IMR-90 (cell line): ENCODE results near the gene RPTOR. TPM values are rescaled to one million over a fixed set of nuclear protein-coding genes. Genes with fewer than 3 reads are reported as not detected.

ENCODE experiments used
- ATAC-seq: fragments of 200-7000 bp; cut with Tn5 transposase; 2 replicates; pipeline ENCODE4 v1.9.1; 2020; ENCODE audit warnings: low read depth, mild to moderate bottlenecking, moderate library complexity
- BruUV-seq: library from RNA; stranded (reverse); fragments of 400-500 nt; replicated peaks from 2 replicates; lab custom pipeline; 2021; lab: Mats Ljungman, UMichigan
- CTCF ChIA-PET: fragments of 300-600 bp; formaldehyde crosslinking; extraction: SDS; loops from one replicate; lab custom pipeline; 2021; ENCODE audit warnings: antibody characterized with exemption; lab: Yijun Ruan, JAX
- POLR2A ChIA-PET: fragments of 300-600 bp; sonication (Branson Sonifier 250); formaldehyde crosslinking; loops from one replicate; lab custom pipeline; 2022; ENCODE audit warnings: antibody characterized with exemption; ENCODE audit not compliant: unreplicated experiment; lab: Charles Lee
- DNase-seq: peaks from one replicate; pipeline ENCODE4 v3.0.0; 2013
- H2AFZ ChIP-seq: replicated peaks from 2 replicates; pipeline ENCODE3; 2013; ENCODE audit warnings: low read length, mild to moderate bottlenecking; ENCODE audit not compliant: poor library complexity
- H2AK5ac ChIP-seq: 2 replicates; pipeline ENCODE4 v1.6.1; 2013; ENCODE audit warnings: low read depth, low read length, inconsistent platforms
- H2AK9ac ChIP-seq: replicated peaks from 2 replicates; pipeline ENCODE3; 2013; ENCODE audit warnings: mild to moderate bottlenecking, low read depth, low read length, moderate library complexity; ENCODE audit not compliant: poor library complexity
- H2BK120ac ChIP-seq: 2 replicates; pipeline ENCODE4 v1.6.1; 2013; ENCODE audit warnings: low read depth, low read length, inconsistent platforms
- H2BK15ac ChIP-seq: 3 replicates; pipeline ENCODE4 v1.6.1; 2013; ENCODE audit warnings: low read depth, low read length, inconsistent platforms
- H2BK20ac ChIP-seq: 2 replicates; pipeline ENCODE4 v1.6.1; 2013; ENCODE audit warnings: low read depth, mild to moderate bottlenecking, inconsistent platforms, low read length, moderate library complexity
- H2BK5ac ChIP-seq: 2 replicates; pipeline ENCODE4 v1.6.1; 2013; ENCODE audit warnings: mild to moderate bottlenecking, low read depth, low read length, inconsistent platforms; ENCODE audit not compliant: poor library complexity, severe bottlenecking
- H3K14ac ChIP-seq: replicated peaks from 2 replicates; pipeline ENCODE4 v1.6.1; 2013; ENCODE audit warnings: low read depth, low read length, inconsistent platforms
- H3K18ac ChIP-seq: 2 replicates; pipeline ENCODE4 v1.6.1; 2013; ENCODE audit warnings: low read depth, low read length, control low read depth
- H3K23ac ChIP-seq: 2 replicates; pipeline ENCODE4 v1.6.1; 2013; ENCODE audit warnings: low read depth, low read length, inconsistent platforms
- H3K27ac ChIP-seq: 2 replicates; pipeline ENCODE4 v1.5.1; 2013; ENCODE audit warnings: mild to moderate bottlenecking, control low read depth, low read length; ENCODE audit not compliant: insufficient read depth
- H3K27me3 ChIP-seq: 2 replicates; pipeline ENCODE4 v1.6.1; 2013; ENCODE audit warnings: low read length; ENCODE audit not compliant: control insufficient read depth, insufficient read depth
- H3K36me3 ChIP-seq: 2 replicates; pipeline ENCODE4 v1.6.1; 2013; ENCODE audit warnings: low read length, mixed read lengths; ENCODE audit not compliant: control insufficient read depth, insufficient read depth
- H3K4ac ChIP-seq: 2 replicates; pipeline ENCODE4 v1.6.1; 2013; ENCODE audit warnings: low read depth, low read length, inconsistent platforms
- H3K4me1 ChIP-seq: 2 replicates; pipeline ENCODE4 v1.6.1; 2013; ENCODE audit warnings: low read length, mixed read lengths; ENCODE audit not compliant: control insufficient read depth, insufficient read depth
- H3K4me2 ChIP-seq: 2 replicates; pipeline ENCODE4 v1.6.1; 2013; ENCODE audit warnings: low read depth, mild to moderate bottlenecking, control low read depth, low read length, moderate library complexity
- H3K4me3 ChIP-seq: 2 replicates; pipeline ENCODE4 v1.5.1; 2013; ENCODE audit warnings: low read depth, mild to moderate bottlenecking, control low read depth, low read length, moderate library complexity; ENCODE audit not compliant: insufficient read depth
- H3K56ac ChIP-seq: 2 replicates; pipeline ENCODE4 v1.6.1; 2013; ENCODE audit warnings: low read length, inconsistent platforms; ENCODE audit not compliant: insufficient read depth; ENCODE audit errors: extremely low read depth
- H3K79me1 ChIP-seq, 2 experiments: 2 replicates each; pipeline ENCODE4 v1.6.1; 2013; ENCODE audit warnings: low read length in 2 of 2, inconsistent platforms in 1 of 2, low read depth in 1 of 2
- H3K9ac ChIP-seq: 2 replicates; pipeline ENCODE4 v1.6.1; 2013; ENCODE audit warnings: low read depth, low read length, control low read depth
- H3K9me1 ChIP-seq: 2 replicates; pipeline ENCODE4 v1.6.1; 2013; ENCODE audit warnings: low read length, inconsistent platforms; ENCODE audit not compliant: insufficient read depth
- H3K9me3 ChIP-seq: 2 replicates; pipeline ENCODE4 v1.6.1; 2013; ENCODE audit warnings: low read length; ENCODE audit not compliant: control insufficient read depth, insufficient read depth
- H4K20me1 ChIP-seq: 2 replicates; pipeline ENCODE4 v1.6.1; 2013; ENCODE audit warnings: low read length, inconsistent platforms; ENCODE audit not compliant: insufficient read depth
- H4K5ac ChIP-seq: 2 replicates; pipeline ENCODE4 v1.6.1; 2013; ENCODE audit warnings: mild to moderate bottlenecking, low read depth, low read length, control low read depth
- H4K8ac ChIP-seq, 2 experiments: 2 replicates each; pipeline ENCODE4 v1.6.1; 2013; ENCODE audit warnings: low read depth in 2 of 2, low read length in 2 of 2, control low read depth in 1 of 2, inconsistent platforms in 1 of 2
- H4K91ac ChIP-seq: 2 replicates; pipeline ENCODE4 v1.6.1; 2013; ENCODE audit warnings: low read depth, low read length, inconsistent platforms; ENCODE audit not compliant: insufficient read depth
- BHLHE40 ChIP-seq: fragments of 150-350 bp; IDR thresholded peaks from 2 replicates; pipeline ENCODE4 v1.6.1; 2016; ENCODE audit warnings: mild to moderate bottlenecking, low read depth, low read length
- CEBPB ChIP-seq: IDR thresholded peaks from 2 replicates; pipeline ENCODE4 v1.6.1; 2012; ENCODE audit warnings: low read depth, low read length, improper control_type of control experiment
- CHD1 ChIP-seq: IDR thresholded peaks from 2 replicates; pipeline ENCODE4 v1.6.1; 2012; ENCODE audit warnings: low read depth, low read length, improper control_type of control experiment
- CTCF ChIP-seq: conservative IDR thresholded peaks from 2 replicates; pipeline ENCODE4 v1.5.1; 2012; ENCODE audit warnings: mild to moderate bottlenecking, low read depth, low read length, improper control_type of control experiment
- ELK1 ChIP-seq: fragments of 150-350 bp; IDR thresholded peaks from 2 replicates; pipeline ENCODE4 v1.6.1; 2016; ENCODE audit warnings: low read depth, mild to moderate bottlenecking, low read length, moderate library complexity, borderline replicate concordance
- FOS ChIP-seq: fragments of 150-350 bp; IDR thresholded peaks from 2 replicates; pipeline ENCODE4 v1.6.1; 2016; ENCODE audit warnings: low read depth, low read length
- MAFK ChIP-seq: IDR thresholded peaks from 2 replicates; pipeline ENCODE4 v1.6.1; 2012; ENCODE audit warnings: low read depth, low read length, improper control_type of control experiment
- MAZ ChIP-seq: IDR thresholded peaks from 2 replicates; pipeline ENCODE4 v1.6.1; 2012; ENCODE audit warnings: low read depth, mild to moderate bottlenecking, low read length, improper control_type of control experiment, moderate library complexity, borderline replicate concordance
- MXI1 ChIP-seq: IDR thresholded peaks from 2 replicates; pipeline ENCODE4 v1.6.1; 2012; ENCODE audit warnings: low read depth, mild to moderate bottlenecking, low read length, moderate library complexity, borderline replicate concordance
- NFE2L2 ChIP-seq: fragments of 150-350 bp; IDR thresholded peaks from 2 replicates; pipeline ENCODE4 v1.6.1; 2016; ENCODE audit warnings: low read depth, mild to moderate bottlenecking, low read length
- POLR2A ChIP-seq: IDR thresholded peaks from 2 replicates; pipeline ENCODE4 v1.6.1; 2012; ENCODE audit warnings: mild to moderate bottlenecking, low read depth, low read length
- RAD21 ChIP-seq: IDR thresholded peaks from 2 replicates; pipeline ENCODE4 v1.6.1; 2012; ENCODE audit warnings: low read length, improper control_type of control experiment
- RCOR1 ChIP-seq: IDR thresholded peaks from 2 replicates; pipeline ENCODE4 v1.6.1; 2012; ENCODE audit warnings: mild to moderate bottlenecking, low read length, improper control_type of control experiment; ENCODE audit not compliant: insufficient replicate concordance
- RFX5 ChIP-seq: IDR thresholded peaks from 2 replicates; pipeline ENCODE4 v1.8.0; 2012; ENCODE audit warnings: low read depth, mild to moderate bottlenecking, low read length, moderate library complexity
- SMC3 ChIP-seq: fragments of 150-350 bp; IDR thresholded peaks from 2 replicates; pipeline ENCODE4 v1.6.1; 2016; ENCODE audit warnings: low read depth, mild to moderate bottlenecking, antibody characterized with exemption, low read length, moderate library complexity
- USF2 ChIP-seq: fragments of 150-350 bp; IDR thresholded peaks from 2 replicates; pipeline ENCODE4 v1.6.1; 2017; ENCODE audit warnings: mild to moderate bottlenecking, antibody characterized with exemption, low read length, low read depth
- WGBS, 2 experiments: methylation state at CpG; one replicate each; pipeline versions ENCODE4 v1.1.5 to v1.1.7; 2013; ENCODE audit warnings: missing lambda C conversion rate in 2 of 2; ENCODE audit not compliant: insufficient read length in 1 of 2; ENCODE audit errors: extremely low coverage in 2 of 2; 5-methylcytosine and 5-hydroxymethylcytosine counted together
- dilution Hi-C: fragments of 300-500 bp; cut with HindIII; formaldehyde crosslinking; loops from one replicate; pipeline ENCODE4 v1.14.3; 2018; ENCODE audit warnings: low sequenced_read_pairs; ENCODE audit not compliant: unreplicated experiment
- in situ Hi-C: fragments of 300-500 bp; cut with MboI; formaldehyde crosslinking; loops from 3 replicates; pipeline ENCODE4 v1.14.3; 2019; ENCODE audit warnings: low sequenced_read_pairs, inconsistent platforms, mixed read lengths
- intact Hi-C: fragments of 100-400 bp; cut with micrococcal nuclease; formaldehyde crosslinking; loops from 2 replicates; pipeline ENCODE4 v1.10.0; 2022
- polyA plus RNA-seq, 3 experiments: library from polyadenylated mRNA; depleted of rRNA; stranded (reverse); fragments of >200 nt; gene quantifications; 2 replicates each; pipeline ENCODE4 v1.2.3, GENCODE V29; 2012; ENCODE audit warnings: low replicate concordance in 1 of 3
- total RNA-seq: library from RNA; depleted of rRNA; stranded (reverse); fragments of >200 nt; gene quantifications from 2 replicates; pipeline ENCODE4 v1.2.3, GENCODE V29; 2012

RPTOR gene
- total and polyA plus RNA-seq, 2 of the 4 experiments (the other 2 are of a cell fraction), result 10.8 to 14.7 TPM

DNA sequence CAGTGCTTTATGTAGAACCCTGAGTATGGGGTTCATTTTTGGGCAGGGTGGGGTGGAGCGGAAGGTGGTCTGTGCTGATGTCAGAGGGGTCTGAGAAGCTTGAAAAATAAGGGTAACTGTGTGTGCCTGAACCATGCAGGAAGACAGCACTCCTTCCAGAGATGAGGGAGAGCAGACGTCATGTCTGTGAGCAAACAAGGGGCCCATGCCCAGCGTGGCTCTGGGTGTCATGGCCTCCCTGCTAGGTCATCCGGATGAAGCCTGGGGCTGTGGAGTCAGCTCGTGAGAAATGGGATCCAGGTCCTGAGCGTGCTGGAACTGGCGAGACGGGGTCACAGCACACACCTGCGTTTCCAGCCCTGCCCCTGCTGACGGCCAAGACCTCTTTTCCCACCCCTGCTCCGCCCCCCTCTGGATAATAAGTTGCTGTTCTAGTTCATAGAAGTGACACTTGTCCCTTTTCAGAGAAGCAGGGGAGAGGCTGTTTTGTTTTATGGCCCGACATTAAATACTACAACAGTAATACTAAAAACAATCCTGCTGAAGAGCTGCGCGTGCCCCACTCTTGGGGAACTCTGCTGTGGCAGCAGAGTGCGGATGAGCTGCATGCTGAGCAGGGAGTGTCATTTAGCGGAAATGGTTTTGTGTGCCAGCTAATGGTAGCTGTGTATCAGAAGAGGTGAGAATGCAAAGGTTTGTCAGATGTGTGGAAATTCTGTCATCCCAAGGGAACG lies 92.6 kb downstream of the RPTOR start:
- no peak overlapping the region for H2AK9ac ChIP-seq
- no peak overlapping the region for H3K4me3 ChIP-seq
- ATAC-seq, result no peak
- H3K9me3 ChIP-seq, result no peaks in the 10 kb centered on the region
- H4K20me1 ChIP-seq, result peaks cover 22% of the 10 kb centered on the region
- no peak overlapping the region for H3K56ac ChIP-seq
- dilution Hi-C loops (no loop called here), in situ Hi-C loops (no loop called here), intact Hi-C loops (no loop called here)
- H3K4me1 ChIP-seq, result peaks cover 2% of the 10 kb centered on the region; the same call in 1 of the 2 replicates
- H4K5ac ChIP-seq, result no peak overlapping the region
- H3K4ac ChIP-seq, result no peak overlapping the region
- no TSS peak for BruUV-seq
- H2BK20ac ChIP-seq, result no peak overlapping the region
- no peak overlapping the region for H3K14ac ChIP-seq
- DNase-seq, result no peak
- H2BK15ac ChIP-seq, result no peak overlapping the region
- H2BK120ac ChIP-seq, result no peak overlapping the region
- no peak overlapping the region for H3K23ac ChIP-seq
- no peak overlapping the region for H3K27ac ChIP-seq
- H3K79me1 ChIP-seq, result peaks cover 57 to 85% of the 10 kb centered on the region in 2 experiments
- POLR2A ChIA-PET, result no interaction called here
- H2AK5ac ChIP-seq, result no peak overlapping the region
- H2BK5ac ChIP-seq, result no peak overlapping the region
- H3K9me1 ChIP-seq, result peaks cover 19% of the 10 kb centered on the region
- TF ChIP-seq RFX5 (no peak), ELK1 (no peak), CTCF (no peak), MAZ (no peak), SMC3 (no peak), MXI1 (no peak), FOS (no peak), CHD1 (no peak), MAFK (no peak), POLR2A (no peak), RCOR1 (no peak), NFE2L2 (no peak), USF2 (no peak), CEBPB (no peak), RAD21 (no peak), BHLHE40 (no peak)
- H4K8ac ChIP-seq, result no peak overlapping the region
- 77% methylated on average over 6 of the region's 17 CpGs; no CpG with 5 or more reads in 1 of the 2 experiments for WGBS, 2 experiments
- no peak overlapping the region for H3K4me2 ChIP-seq
- no peaks in the 10 kb centered on the region for H3K36me3 ChIP-seq
- no peak overlapping the region for H2AFZ ChIP-seq
- CTCF ChIA-PET, result no interaction called here
- no peak overlapping the region for H4K91ac ChIP-seq
- no peaks in the 10 kb centered on the region for H3K27me3 ChIP-seq
- H3K18ac ChIP-seq, result no peak overlapping the region
- no peak overlapping the region for H3K9ac ChIP-seq
